Choroid plexus epithelial cell (primary cell): Measurements from ENCODE around the gene EXD3.
A peak's percentile ranks its signal among the peaks of the same experiment; 100 is the strongest.

ENCODE experiments used
- DNase-seq: peaks from one replicate; pipeline ENCODE4 v3.0.0-alpha.2; 2010; ENCODE audit warnings: low read depth
- H3K4me3 ChIP-seq: 2 replicates; pipeline ENCODE4 v1.5.1; 2011; ENCODE audit warnings: low read depth, mild to moderate bottlenecking, control low read depth, low read length, moderate library complexity
- CTCF ChIP-seq: conservative IDR thresholded peaks from 2 replicates; pipeline ENCODE4 v1.5.1; 2011; ENCODE audit warnings: low read depth, mild to moderate bottlenecking, control low read depth, inconsistent platforms, low read length, moderate library complexity

The EXD3 gene

GRCh38 chr9:137465000-137465719 lies 42.2 kb upstream of the EXD3 start:
- no peak overlapping the region for H3K4me3 ChIP-seq
- TF ChIP-seq CTCF: no peak
- no peak for DNase-seq

- TF ChIP-seq CTCF: no peak
- no peak for DNase-seq
- H3K4me3 ChIP-seq: no peak overlapping the region
These were observed 41.5 kb upstream of the EXD3 start for GRCh38 chr9:137464291-137464999.

- no peak for DNase-seq
- TF ChIP-seq CTCF: no peak
- H3K4me3 ChIP-seq: no peak overlapping the region
These were observed 40.9 kb upstream of the EXD3 start for GRCh38 chr9:137463931-137464290.

- DNase-seq: no peak
- no peak for TF ChIP-seq CTCF
- no peak overlapping the region for H3K4me3 ChIP-seq
These were observed 40.3 kb upstream of the EXD3 start for GRCh38 chr9:137462986-137463930.

GRCh38 chr9:137462396-137462985 lies 39.5 kb upstream of the EXD3 start:
- no peak for DNase-seq
- no peak overlapping the region for H3K4me3 ChIP-seq
- no peak for TF ChIP-seq CTCF

GRCh38 chr9:137461663-137462395 lies 38.9 kb upstream of the EXD3 start:
- no peak overlapping the region for H3K4me3 ChIP-seq
- TF ChIP-seq CTCF: peak; percentile 26
- peak; percentile 71 for DNase-seq
